Stimulated activated CD4-positive, alpha-beta T cell treated with anti-CD3 and anti-CD28 coated beads, Interleukin-12 subunit alpha, Interleukin-12 subunit beta, amount 100 ng/mL, for 24 hours (primary cell): ENCODE measurements around the gene CSF1.
"Not testable (repeated sequence)": the region's sequence is repeated elsewhere in the genome, so short reads cannot be mapped to it uniquely, and the experiment has no call there.

Experiments
- DNase-seq, 2 experiments: peaks; one replicate each; pipeline ENCODE4 v3.0.0-alpha.2; 2020; ENCODE audit warnings: low read depth in 2 of 2

CSF1 gene

DNA sequence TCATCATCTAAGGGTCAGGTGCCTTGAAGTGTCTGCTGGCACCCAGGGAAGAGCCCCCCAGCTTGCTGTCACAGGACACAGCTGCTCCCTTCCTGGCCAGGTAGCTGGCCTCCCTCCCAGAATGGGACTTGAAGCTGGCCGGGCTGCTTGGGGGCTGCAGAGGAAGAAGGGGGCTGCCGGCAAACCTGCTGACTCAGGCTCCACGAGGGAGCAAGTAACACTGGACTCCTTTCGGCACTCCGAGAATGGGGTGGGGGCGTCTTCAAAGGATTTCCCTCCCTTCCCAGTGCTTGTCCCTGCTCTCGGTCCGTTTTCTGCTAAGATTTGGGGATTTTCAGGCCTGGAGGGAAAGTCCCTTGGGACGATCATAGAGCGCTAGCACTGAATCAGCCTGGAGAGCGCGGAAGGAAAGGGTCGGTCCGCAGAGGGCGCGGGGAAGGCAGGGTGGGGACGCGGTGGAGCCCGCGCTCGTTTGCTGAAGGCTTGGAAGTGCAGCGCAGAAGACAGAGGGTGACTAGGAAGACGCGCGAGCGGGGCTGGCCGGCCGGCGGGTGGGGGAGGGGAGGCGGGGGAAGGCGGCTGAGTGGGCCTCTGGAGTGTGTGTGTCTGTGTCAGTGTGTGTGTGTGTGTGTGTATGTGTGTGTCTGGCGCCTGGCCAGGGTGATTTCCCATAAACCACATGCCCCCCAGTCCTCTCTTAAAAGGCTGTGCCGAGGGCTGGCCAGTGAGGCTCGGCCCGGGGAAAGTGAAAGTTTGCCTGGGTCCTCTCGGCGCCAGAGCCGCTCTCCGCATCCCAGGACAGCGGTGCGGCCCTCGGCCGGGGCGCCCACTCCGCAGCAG lies at the start of gene CSF1:
Gene CSF1, plus strand, starts transcription at position 727 of the 840 bp plus-strand sequence. CDS start 175 bp downstream, outside the sequence.
- peak in 1 of 2 experiments; percentile 53 for DNase-seq

- DNase-seq, result not testable (repeated sequence)
Measured at GRCh38 chr1:109861616-109862015, 49.0 kb upstream of the CSF1 start.

DNA sequence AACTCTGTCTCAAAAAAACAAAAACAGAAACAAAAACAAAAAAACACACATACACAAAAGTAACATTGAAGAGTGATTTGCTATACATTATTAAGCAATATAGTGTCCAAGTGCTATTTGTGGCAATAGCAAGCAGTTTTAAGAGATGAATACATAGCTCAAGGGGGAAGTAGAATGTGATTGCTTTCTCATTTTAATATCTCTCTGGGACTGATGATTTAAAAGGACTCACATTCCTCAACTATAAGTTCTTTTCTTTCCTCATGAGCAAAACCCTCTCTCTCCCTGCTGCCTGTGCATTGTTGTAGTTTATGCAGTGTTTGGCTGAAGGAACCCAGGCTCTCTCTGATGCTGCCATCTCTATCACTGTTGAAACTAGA lies 47.0 kb upstream of the CSF1 start:
- DNase-seq, result no peak

DNA sequence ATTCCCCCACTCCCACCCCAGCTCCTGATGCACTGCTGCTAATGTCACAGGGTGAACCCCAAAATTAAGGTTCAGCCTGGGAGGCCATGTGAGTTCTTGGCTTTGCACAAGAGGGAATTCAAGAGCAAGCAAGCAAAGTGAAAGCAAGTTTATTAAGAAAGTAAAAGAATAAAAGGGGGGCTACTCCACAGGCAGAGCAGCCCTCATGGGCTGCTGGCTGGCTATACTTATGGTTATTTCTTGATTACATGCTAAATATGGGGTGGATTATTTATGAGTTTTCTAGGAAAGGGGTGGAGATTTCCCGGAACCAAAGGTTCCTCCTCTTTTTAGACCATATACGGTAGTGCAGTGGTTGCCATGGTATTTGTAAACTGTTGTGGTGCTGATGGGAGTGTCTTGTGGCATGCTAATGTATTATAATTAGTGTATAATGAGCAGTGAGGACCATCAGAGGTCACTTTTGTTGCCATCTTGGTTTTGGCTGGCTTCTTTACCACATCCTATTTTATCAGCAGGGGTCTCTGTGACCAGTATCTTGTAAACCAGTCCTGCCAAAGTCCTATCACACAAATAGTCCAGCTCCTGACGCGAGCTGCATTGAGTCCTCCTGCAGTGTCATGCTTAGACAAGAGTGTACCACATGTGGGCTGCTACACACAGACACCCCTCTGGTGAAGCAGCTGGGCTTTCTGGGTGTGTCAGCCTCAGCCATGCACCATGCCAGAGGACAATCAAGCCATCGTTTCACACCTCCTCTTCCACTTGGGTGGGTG lies 46.4 kb upstream of the CSF1 start:
- no peak for DNase-seq

- no peak for DNase-seq
Measured at GRCh38 chr1:109864930-109865612, 45.6 kb upstream of the CSF1 start.

DNA sequence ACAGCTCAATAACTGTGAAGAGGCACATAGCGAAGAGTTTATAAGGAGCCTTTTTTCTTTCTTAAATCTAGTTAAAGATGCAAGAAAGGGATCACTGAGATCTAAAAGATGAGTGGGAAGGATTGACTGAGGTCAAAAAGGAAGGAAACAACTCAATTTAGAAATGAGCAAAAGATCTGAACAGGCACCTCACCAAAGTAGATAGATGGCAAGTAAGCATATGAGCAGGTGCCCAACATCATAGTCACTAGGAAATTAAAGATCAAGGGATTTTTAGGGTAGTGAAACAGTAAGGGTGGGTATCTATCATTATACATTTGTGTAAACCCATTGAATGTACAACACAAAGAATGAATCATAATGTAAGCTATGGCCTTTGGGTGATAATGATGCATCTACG lies 44.6 kb upstream of the CSF1 start:
- no peak for DNase-seq

- DNase-seq, result no peak
Measured at GRCh38 chr1:109873278-109874175, 37.1 kb upstream of the CSF1 start.

DNA sequence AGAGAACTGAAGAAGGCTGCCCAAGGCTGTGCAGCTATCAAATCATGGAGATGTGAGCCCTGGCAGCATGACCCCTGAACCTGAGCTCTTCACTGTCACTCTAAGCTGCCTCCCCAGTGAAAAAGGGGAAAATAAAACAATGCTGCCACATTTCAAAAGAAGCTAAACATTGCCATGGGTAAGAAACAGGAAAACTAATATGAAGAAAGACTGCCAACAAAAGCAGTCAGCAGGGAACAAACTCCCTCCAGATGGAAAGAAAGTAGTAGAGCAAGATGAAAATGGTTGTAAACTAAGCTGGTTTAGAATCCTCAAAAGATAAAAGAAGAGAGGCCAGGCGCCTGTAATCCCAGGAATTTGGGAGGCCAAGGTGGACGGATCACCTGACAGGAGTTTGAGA lies 36.2 kb upstream of the CSF1 start:
- DNase-seq, result no peak

GRCh38 chr1:109875874-109876273 lies 34.8 kb upstream of the CSF1 start:
- no peak for DNase-seq

GRCh38 chr1:109876617-109877316 lies 33.9 kb upstream of the CSF1 start:
- no peak for DNase-seq

DNA sequence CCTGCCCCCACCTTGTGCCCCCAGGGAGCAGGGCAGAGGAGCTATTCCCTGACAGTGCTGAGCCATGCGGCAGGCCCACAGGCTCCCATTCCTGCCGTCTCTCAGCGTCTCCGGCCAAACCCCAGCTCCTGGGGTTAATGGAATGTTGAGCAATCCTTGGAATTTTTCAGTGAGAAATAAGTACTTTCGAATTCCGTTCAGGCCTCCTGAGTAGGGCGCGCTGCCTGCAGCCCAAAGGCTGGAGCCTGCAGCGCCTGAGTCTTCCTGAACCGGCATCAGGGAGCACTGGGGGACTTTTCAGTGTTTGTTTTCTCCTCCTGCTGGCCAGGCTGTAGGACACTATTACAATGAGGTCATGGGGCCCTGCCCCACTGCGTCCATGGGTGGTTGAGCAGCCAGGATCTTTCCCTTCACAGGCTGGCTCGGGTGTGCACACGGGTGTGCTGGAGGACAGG lies 33.3 kb upstream of the CSF1 start:
- DNase-seq, result no peak

DNA sequence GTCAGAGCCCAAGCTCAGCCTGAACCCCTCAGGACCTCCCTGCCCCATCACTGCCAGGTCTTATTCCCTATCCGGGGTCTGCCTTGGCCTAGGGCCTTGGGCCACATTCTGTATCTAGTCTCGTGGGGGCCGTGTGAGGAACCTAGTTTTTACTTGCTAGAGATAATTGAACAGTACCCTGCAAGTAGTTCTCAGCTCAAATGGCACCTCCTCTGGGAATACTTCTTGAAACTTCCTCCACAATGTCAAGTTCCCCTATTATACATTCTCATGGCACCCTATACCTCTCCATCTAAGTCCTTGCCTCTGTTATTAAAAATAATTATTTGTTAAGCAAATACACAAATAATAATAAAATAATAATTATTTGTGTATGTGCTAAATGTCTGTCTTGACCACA lies 32.9 kb upstream of the CSF1 start:
- DNase-seq, result no peak

DNA sequence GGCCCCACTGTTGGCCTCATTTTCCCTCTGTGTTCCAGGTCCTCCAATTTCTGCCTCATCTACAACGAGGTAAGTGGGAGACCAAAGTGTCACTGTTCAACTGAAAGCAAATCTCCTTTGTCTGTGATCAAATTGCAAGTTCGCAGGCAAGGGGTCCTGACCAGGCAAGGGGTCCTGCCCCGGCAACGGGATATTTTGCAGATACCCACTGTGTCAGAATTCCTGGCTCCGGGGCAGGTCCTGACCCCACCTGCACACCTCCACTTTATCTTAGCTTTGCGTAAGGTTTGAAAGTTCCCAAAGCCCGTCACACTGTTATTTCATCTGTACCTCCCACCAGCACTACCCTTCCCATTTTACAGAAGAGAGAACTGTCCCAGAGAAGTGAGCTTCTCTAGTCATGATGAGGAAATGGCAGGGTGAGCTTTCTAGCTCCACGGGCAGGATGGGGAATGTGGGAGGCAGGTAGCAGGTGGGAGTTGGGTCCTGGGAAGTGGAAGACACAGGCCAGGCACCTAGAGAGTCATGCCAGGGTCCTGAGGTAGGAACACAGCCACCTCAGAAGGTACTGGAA lies 32.0 kb upstream of the CSF1 start:
- no peak for DNase-seq

GRCh38 chr1:109879371-109879770 lies 31.3 kb upstream of the CSF1 start:
- not testable (repeated sequence) for DNase-seq

GRCh38 chr1:109879881-109880525 lies 30.6 kb upstream of the CSF1 start:
- no peak for DNase-seq

DNA sequence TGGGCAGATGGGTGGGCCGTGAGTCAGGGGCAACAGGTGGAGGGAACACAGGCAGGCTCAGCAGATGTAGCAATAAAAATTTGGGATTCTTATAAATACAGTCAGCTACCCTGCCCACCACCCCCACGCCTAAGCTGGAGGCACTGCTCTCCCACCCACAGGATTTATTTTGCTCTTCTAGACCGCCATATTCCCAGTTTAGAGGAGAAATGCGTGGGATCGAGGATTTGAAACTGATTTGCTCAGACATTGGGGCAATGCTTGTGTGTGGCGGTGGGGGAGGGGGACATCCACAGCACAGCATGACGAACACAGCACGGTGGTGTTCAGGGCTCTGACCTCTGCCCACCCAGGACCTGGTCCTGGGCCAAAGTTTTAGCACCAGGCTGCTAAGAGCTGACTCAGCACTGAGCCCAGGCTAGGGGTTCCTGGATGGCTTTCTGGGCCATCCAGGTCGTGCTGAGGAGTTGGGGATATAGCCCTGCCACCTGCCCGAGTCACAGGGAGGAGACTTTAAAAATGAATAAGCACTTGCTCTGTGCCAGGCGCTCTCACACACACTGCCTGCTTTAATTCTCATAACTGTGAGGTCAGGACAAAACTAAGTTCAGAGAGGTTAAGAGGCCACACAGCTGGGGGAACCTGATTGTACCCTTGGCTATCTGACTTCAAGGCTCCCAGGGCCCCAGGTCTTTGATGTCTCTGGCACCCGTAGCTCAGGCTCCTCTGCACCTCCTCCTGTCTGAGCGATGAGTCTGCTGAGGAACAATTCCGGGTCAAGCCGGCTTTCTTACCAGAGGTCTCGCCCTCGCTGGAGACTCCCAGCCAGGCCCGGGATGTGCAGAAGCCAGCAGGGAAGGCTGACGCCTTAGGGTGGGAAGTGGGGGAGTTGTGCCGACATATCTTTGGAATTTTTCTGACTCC lies 29.4 kb upstream of the CSF1 start:
- DNase-seq, result no peak

- no peak for DNase-seq
Measured at GRCh38 chr1:109881906-109882287, 28.8 kb upstream of the CSF1 start.
